Measurements from ENCODE around the gene SPTBN1. TPM values are rescaled to one million over a fixed set of nuclear protein-coding genes. Genes with fewer than 3 reads are reported as not detected.
A peak's percentile ranks its signal among the peaks of the same experiment; 100 is the strongest.
"Not testable (repeated sequence)": the region's sequence is repeated elsewhere in the genome, so short reads cannot be mapped to it uniquely, and the experiment has no call there.

Gene SPTBN1
- total RNA-seq, 1 experiment from 2014 or later = 110 TPM

DNA sequence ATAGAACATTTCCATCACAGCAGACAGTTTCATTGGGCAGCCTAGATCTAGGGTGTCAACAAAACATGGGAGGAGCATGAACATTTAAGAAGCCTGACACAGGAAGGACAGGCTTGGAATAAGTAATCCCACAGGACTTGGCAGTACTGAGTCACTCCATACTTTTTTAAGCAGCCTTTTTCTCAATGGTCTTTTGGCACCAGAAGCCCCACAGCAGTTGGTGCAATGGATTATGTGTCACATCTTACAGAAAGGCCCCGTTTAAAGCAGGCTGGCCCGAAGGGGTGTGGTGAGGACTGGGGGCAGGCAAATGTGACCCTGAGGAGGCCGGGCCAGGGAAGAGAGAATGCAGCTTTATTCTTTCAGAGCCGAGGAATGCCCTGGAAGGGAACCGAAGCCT is 26.6 kb downstream of the SPTBN1 start:
- DNase-seq (ENCODE audit: low read depth) = no peak
- in situ Hi-C loops (cut with HindIII; ENCODE audit: low pct_unique_long_range_greater_than_20kb, low sequenced_read_pairs) = no loop called here

DNA sequence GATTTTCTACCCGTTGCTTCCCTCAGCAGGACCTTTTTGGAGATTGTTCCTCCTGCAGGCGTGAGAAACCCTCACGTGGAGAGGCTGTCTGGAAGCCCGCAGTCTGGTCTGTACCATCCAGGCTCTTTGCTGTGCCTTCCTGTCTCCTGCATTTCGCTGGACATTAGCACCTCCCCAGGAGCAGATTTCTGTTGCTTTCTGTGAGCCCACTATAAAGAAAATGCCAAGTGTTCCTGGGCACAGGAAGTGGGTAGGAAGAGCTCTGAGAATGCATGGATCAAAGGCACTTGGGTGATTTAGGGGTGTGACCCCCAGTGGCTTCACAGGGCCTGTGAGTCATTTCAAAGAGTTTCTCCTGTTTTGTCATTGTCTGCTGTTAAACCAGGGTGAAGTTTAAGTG is 27.3 kb downstream of the SPTBN1 start:
- in situ Hi-C loops (cut with HindIII; ENCODE audit: low pct_unique_long_range_greater_than_20kb, low sequenced_read_pairs) = no loop called here
- DNase-seq (ENCODE audit: low read depth) = no peak

DNA sequence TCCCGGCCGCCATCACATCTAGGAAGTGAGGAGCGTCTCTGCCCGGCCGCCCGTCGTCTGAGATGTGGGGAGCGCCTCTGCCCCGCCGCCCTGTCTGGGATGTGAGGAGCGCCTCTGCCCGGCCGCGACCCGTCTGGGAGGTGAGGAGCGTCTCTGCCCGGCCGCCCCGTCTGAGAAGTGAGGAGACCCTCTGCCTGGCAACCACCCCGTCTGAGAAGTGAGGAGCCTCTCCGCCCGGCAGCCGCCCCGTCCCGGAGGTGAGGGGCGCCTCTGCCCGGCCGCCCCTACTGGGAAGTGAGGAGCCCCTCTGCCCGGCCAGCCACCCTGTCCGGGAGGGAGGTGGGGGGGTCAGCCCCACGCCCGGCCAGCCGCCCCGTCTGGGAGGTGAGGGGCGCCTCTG is 29.6 kb downstream of the SPTBN1 start:
- DNase-seq (ENCODE audit: low read depth); in situ Hi-C loops (cut with HindIII; ENCODE audit: low pct_unique_long_range_greater_than_20kb, low sequenced_read_pairs): not testable (repeated sequence)

DNA sequence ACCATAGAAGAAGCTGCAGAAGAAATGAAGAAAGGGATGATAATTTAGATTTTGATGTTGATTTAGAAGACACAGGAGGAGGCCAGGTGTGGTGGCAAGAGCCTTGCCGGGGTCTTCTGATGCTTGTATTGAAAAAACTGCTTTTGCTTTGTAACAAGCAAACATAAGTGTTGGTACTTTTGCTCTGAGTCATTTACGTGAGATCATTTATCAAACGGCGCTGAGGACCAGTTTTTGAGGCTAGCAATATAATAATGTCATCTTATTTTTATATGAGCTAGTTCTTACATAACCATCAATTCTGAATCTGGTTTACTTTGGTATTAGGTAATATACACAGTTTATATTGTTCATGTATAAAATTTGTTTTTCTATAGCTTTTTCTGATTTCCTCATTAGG is 30.6 kb downstream of the SPTBN1 start:
- in situ Hi-C loops (cut with HindIII; ENCODE audit: low pct_unique_long_range_greater_than_20kb, low sequenced_read_pairs) = no loop called here
- no peak for DNase-seq (ENCODE audit: low read depth)

DNA sequence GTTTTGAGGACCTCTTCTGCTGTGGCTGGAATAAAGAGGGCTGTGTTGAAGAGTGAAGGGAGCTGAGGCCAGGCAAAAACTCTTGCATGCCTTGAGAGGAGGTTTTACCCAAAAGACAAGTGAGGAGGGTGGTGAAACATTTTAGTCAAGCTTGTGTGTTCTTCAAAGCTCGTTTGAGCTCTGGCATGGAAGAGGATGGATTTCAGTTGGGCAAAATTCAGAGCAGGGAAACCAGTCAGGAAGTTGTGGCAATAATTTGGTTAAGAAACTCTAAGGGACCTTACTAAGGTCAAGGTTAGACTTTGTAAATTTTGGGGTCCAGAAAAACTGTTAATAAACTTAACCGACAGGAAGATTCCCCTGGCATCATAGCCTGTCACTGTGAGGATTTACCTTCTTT is 34.7 kb downstream of the SPTBN1 start:
- DNase-seq (ENCODE audit: low read depth) = no peak
- in situ Hi-C loops (cut with HindIII; ENCODE audit: low pct_unique_long_range_greater_than_20kb, low sequenced_read_pairs) = no loop called here

DNA sequence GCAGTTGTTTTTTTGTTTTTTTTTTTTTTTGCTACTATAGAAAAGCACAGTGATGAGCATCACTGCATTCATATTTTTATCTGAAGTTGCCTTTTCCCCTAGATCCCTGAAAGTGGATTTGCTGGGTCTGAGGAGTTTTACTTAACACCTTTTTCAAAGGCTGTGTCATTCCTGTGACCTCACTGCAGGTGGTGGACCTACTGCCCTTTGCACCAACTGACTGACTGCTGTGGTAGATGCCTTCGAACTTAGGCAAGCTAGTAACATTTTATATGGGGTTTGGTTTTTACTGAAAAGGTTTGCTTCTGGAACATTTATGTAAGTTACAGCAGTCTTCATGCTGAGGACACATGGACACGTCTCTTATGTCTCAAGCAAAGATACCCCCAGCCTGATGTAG is 36.2 kb downstream of the SPTBN1 start:
- in situ Hi-C loops (cut with HindIII; ENCODE audit: low pct_unique_long_range_greater_than_20kb, low sequenced_read_pairs) = no loop called here
- DNase-seq (ENCODE audit: low read depth) = no peak

DNA sequence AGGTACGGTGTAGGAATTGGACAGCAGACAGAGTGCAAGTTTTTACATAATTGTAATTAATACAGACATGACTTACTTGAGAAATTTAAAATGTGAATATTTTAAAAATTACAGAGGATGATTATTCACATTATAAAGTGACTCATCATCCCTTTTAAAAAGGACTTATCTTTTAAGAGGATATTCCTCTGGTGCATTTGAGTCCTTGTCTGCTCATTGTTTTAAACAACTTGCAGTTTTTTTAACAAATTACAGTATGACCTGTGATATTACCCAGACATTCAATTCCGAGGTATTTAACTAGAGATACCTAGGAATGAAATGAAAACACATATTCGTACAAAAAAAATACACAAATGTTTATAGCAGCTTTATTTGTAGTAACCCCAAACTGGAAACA is 38.0 kb downstream of the SPTBN1 start:
- in situ Hi-C loops (cut with HindIII; ENCODE audit: low pct_unique_long_range_greater_than_20kb, low sequenced_read_pairs) = no loop called here
- no peak for DNase-seq (ENCODE audit: low read depth)

DNA sequence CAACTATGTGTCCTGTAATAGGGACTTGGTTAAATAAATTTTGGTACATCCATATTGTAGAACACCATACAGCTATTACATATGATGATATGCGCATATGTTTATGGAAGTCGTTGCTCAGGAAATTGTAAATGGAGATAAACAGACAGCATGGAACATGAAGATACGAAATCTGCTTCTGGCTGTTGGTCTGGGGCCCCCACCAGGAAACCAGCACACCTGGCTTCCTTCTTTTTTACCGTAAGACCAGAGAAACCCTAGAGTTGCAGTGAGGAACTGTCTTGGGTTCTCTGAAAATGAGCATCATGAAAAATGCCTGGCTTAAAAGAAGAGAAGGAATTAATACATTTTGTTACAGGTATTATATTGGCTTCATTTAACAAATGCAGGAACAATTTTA is 40.8 kb downstream of the SPTBN1 start:
- DNase-seq (ENCODE audit: low read depth) = no peak
- in situ Hi-C loops (cut with HindIII; ENCODE audit: low pct_unique_long_range_greater_than_20kb, low sequenced_read_pairs) = no loop called here

DNA sequence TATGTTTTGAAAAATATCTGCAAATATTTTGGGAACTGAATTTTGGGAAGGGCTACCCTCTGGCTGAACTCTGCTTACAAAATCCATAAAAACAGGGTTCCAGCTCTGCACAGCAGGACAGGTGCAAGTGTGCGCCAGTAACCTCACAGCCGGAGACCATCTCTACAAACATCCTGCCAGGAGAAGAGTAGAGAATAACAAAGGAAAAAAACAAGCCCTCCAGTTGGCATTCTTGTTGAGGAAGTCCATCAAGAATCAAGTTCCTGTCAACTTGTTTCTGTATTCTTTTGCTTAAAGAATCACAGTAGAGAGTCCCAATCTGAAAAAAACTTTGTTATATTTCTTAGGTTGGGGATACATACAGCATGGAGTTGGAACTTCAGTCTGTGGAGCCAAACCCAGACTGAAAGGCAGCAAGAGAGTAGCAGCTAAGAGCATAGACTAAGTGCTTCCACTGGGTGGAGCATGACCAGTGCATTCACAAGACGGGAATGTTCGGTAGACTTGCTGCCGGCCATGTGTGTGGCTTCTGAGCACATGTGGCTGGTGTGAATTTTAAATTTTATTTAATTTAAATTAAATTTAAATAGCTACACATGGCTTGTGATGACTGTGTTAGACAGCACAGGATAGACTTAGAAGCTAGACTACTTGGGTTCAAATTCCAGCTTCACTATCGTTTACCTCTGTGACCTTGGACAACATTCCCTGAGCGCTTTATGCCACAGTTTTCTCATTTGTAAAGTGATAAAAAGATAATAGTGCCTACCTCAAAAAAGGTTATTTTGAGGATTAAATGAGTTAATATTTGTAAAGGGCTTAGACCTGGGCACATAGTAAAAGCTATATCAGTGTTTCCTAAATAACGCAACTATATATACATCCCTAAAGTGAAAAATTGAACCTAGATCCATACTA is 41.9 kb downstream of the SPTBN1 start:
- in situ Hi-C loops (cut with HindIII; ENCODE audit: low pct_unique_long_range_greater_than_20kb, low sequenced_read_pairs) = no loop called here
- DNase-seq (ENCODE audit: low read depth) = no peak

DNA sequence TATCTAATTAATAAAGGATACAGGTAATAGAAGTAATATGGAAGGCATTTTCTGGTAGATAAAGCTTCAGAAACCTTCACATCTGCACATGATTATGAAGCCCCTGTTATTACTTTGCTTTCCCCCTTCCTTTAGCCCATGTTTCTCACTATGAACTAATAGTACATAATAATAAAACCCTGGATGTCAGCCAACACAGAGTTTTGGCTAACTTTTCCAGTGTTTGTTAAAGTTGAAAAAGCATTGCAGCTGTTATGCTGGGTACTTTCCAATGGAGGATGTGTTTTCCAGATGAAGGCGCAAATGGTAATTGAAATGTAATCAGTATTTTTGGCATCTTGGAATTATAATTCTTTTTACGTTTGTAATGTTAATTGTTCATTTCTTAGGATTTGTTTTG is 43.5 kb downstream of the SPTBN1 start:
- in situ Hi-C loops (cut with HindIII; ENCODE audit: low pct_unique_long_range_greater_than_20kb, low sequenced_read_pairs) = no loop called here

DNA sequence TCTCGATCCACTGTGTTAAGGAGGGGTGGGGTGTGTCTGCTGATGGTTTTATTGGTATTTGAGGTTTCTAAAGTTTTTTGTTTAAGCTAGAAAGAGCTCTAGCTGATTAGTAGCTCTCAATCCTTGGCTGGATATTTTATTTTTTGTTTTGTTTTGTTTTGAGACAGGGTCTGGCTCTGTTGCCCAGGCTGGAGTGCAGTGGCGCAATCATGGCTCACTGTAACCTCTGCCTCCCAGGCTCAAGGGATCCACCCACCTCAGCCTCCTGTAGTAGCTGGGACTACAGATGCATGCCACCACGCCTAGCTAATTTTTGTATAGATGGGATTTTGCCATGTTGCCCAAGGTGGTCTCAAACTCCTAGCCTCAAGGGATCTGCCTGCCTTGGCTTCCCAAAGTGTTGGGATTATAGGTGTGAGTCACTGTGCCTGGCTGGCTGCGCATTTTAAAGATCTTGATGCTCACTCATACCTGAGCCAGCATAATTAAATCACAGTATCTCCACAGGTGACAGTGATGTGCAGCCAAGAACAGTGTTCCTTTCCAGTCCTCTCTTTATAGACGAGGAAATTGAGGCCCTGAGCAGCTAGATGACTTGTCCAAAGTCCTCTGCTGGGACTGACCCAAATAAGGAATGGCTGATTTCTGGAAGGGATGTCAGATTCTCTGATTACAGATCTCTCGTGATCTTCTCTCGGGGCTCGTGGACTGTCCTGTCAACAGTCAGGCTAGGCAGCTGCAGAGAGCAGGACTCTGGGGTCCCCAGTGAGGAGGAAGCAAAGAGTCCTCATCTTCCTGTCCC is 44.5 kb downstream of the SPTBN1 start:
- in situ Hi-C loops (cut with HindIII; ENCODE audit: low pct_unique_long_range_greater_than_20kb, low sequenced_read_pairs) = no loop called here
- DNase-seq (ENCODE audit: low read depth) = no peak

More for the DNA sequence above, 43.5 kb downstream of the SPTBN1 start:
- DNase-seq (ENCODE audit: low read depth) = no peak

DNA sequence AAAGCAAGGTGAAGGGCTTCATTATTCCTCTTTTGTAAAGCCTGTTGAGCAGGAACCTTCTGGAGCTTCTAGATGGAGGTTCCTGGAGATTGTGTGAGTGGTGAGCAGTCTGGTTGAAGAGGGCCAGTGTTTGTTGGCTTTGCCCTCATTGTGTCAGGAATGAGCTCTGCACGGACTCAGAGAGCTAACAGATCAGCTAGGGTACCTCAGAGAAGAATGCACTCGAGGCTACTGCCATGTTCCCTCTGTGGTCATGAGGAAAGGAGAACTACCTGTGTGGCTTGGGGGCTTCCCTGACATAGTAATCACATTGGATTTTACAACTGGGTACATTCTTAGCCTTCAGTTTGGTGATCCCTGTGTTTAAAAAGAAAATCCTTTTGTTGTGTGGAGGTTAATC is 46.6 kb downstream of the SPTBN1 start:
- in situ Hi-C loops (cut with HindIII; ENCODE audit: low pct_unique_long_range_greater_than_20kb, low sequenced_read_pairs) = no loop called here
- no peak for DNase-seq (ENCODE audit: low read depth)

DNA sequence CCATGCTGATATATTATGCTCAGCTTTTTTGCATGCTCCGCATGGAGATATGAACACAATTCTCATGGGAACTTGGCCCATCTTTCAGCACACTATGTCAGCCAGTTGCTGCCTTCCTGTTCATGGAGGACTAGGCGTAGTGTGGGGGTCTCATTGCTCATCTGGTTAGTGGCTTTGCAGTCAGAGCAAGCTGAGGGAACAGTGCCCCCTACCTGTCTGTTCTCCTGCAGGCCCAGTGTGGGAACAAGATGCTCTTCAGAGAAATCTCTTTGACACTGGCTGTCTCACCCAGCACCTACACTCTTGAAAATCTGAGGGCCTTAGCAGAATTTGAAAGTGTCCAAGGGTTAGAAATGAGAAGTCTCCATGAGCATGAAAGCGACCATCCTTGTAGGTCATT is 47.1 kb downstream of the SPTBN1 start:
- in situ Hi-C loops (cut with HindIII; ENCODE audit: low pct_unique_long_range_greater_than_20kb, low sequenced_read_pairs) = no loop called here
- DNase-seq (ENCODE audit: low read depth) = peak; percentile 13

DNA sequence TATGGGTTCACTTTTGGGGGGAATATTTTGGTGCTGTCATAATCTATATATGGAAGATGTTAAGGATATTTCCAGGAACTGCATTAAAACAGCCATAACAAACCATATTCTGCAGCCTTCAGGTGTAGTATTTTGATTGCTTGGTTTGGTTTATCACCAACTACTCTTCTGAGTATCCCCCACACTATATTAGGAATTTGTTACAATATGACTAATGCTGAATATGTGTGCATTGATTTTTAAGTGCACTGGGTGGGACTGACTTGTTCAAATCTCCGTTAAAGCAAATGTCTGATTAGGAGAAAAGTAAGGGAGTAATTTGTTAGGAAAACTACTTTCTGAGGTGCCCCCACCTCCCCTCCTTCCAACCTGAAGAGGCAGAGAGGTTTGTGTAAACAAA is 47.7 kb downstream of the SPTBN1 start:
- in situ Hi-C loops (cut with HindIII; ENCODE audit: low pct_unique_long_range_greater_than_20kb, low sequenced_read_pairs) = no loop called here
- DNase-seq (ENCODE audit: low read depth) = no peak

DNA sequence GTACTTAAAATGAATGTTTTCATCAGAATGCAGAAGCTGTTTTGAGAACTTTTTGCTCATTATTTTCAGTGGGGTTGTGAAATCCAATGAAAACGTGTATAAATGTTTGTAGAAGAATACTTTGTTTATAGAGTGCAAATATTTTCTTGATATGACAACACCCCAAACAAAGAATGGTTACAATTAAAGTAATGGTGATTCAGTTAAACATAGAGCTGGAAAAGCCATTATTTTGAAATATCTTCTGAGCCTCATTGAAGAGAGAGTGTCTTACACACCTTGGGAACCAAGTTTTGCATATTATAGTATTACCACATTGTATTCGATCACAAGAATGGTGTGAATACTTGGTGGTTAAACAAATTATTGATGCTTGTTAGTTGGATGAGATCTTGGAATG is 48.7 kb downstream of the SPTBN1 start:
- in situ Hi-C loops (cut with HindIII; ENCODE audit: low pct_unique_long_range_greater_than_20kb, low sequenced_read_pairs) = no loop called here
- no peak for DNase-seq (ENCODE audit: low read depth)

DNA sequence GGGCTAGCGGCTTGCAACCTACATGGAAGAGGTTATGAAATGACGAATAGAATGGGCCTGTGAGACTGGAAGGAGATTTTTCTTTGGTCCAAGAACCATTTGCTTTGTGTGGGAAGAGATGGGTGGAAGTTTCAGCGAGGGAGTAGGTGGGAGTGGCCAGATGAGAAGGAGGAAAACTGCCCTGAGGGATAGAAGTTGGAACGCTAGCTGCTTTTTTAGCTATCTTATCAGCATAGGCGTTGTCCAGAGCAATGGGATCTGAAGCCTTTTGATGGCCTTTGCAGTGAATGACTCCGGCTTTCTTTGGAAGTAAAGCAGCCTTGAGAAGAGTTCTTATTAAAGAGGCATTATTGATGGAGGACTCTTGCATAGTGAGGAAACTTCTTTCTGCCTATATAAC is 52.4 kb downstream of the SPTBN1 start:
- in situ Hi-C loops (cut with HindIII; ENCODE audit: low pct_unique_long_range_greater_than_20kb, low sequenced_read_pairs) = no loop called here

DNA sequence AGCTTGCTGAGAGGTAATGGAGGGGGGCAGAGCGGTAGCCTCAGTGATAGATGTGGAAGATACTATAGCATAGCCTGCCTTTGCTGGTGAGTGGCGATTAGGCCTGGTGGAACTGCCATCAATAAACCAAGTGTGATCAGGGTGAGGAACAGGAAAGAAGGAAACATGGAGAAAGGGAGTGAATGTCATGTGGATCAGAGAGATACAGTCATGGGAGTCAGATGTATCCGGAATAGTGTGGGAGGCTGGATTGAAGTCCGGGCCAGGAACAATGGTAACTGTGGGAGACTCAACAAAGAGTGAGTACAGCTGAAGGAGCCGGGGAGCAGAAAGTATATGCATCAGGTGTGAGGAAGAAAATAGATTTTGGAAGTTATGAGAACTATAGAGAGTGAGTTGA is 52.9 kb downstream of the SPTBN1 start:
- in situ Hi-C loops (cut with HindIII; ENCODE audit: low pct_unique_long_range_greater_than_20kb, low sequenced_read_pairs); DNase-seq (ENCODE audit: low read depth): not testable (repeated sequence)

More for the DNA sequence above, 52.4 kb downstream of the SPTBN1 start:
- no peak for DNase-seq (ENCODE audit: low read depth)

DNA sequence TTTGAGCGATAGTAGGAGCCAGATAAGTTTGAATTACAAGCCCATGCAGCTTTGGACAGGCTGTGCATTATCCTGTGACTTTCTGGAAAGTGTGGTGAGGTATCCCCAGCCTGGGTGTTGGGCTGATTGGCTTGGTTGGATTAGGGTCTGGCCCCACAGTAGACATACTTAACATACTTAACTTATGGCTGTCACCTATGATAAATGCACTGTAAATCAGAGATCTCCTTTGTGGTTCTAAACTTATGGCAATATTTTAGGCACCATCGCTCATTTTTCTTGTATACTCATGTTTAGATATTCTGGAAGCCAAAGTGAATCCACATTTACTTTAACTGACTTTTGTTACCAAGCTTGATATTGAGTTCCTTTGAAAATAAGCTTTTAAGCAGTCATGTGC is 54.8 kb downstream of the SPTBN1 start:
- DNase-seq (ENCODE audit: low read depth) = no peak
- in situ Hi-C loops (cut with HindIII; ENCODE audit: low pct_unique_long_range_greater_than_20kb, low sequenced_read_pairs) = no loop called here

DNA sequence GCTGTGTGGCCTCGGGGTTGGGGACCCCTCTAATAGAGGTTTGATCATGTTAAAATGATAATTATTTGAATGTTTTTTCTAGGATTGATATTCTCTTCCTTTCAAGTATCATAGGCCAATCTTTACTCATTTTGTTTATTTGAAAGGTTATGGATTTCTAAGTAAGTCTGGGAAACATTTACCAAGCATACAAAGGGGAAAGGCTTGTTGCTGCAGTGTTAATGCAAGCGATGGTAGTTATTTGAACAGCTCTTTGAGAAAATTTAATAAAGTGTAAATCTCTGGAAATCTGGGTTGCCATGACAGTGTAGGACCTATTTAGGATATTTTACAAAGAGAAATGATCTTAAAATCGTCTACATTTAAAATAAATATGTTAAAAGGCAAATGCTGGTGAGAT is 56.1 kb downstream of the SPTBN1 start:
- in situ Hi-C loops (cut with HindIII; ENCODE audit: low pct_unique_long_range_greater_than_20kb, low sequenced_read_pairs) = no loop called here
- DNase-seq (ENCODE audit: low read depth) = no peak
